NCI-H2107 treated with DMSO at 0.1 percent for 48 hours (cell line): ENCODE measurements around the gene VAT1L.
"Not testable (repeated sequence)": the region's sequence is repeated elsewhere in the genome, so short reads cannot be mapped to it uniquely, and the experiment has no call there.

ENCODE experiments used
- DNase-seq: peaks from one replicate; lab custom pipeline; 2025; ENCODE audit not compliant: unreplicated experiment; lab: John Stamatoyannopoulos, UW

Gene VAT1L

DNA sequence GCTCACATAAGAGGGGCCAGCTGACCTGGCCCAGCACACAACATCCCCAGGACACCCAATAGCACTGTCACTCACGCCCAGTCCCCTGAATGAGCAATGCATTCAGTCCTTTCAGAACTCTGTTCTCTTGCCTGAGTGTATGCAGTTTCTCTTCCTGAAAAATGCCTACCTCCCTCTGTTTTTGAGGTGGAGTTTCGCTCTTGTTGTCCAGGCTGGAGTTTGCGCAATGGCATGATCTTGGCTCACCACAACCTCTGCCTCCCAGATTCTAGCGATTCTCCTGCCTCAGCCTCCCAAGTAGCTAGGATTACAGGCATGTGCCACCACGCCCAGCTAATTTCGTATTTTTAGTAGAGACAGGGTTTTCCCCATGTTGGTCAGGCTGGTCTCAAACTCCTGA, 159.2 kb downstream of the VAT1L start:
- DNase-seq: not testable (repeated sequence)

DNA sequence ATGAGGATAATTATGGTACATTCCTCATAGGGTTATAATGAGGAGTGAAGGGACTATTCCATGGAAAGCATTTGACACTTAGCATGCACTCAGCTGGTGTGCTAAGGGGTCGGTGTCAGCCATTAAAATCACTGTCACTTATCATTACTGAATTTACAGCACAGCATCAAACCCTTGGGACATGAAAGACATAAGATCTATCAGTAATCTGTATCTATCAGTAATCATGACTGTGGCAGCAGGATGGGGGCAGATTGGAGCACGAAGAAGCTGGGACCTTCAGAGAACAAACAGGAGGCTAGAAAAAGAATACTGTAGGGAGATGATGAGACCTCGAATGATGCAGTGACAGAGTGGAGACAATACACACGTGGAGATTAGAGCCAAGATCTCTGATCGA, 160.5 kb downstream of the VAT1L start:
- no peak for DNase-seq

DNA sequence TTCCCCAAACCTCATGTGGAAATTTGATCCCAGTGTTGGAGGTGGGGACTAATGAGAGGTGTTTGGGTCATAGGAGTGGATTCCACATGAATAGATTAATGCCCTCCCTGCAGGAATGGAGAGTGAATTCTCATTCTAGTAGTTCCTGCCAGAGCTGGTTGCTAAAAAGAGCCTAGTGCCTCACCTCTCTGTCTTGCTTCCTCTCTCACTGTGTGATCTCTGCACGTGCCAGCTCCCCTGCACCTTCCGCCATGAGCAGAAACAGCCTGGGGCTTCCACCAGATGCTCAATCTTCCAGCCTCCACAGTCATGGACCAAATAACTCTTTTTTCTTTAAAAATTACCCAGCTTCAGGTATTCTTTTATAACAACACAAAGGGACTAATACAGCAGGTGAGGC, 161.1 kb downstream of the VAT1L start:
- no peak for DNase-seq

DNA sequence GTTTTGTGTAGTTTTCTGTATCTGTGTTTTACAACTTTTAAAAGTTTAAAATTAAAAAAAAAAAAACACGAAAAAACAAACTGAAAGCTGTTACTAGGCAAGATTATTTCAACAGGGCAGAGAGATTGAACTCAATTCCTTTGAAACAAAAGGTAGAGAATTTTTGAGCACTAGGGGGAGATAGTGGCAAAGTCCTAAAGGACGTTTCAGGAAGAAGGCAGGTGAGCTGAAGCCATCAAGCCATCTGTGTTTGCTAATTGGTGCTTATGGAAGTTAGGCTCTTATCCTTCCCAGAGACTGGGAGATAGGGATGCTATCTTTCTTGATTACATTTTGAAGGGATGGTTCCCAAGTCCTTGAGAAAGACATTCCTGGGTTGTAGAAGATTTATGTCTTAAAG, 163.4 kb downstream of the VAT1L start:
- peak; percentile 66 for DNase-seq

DNA sequence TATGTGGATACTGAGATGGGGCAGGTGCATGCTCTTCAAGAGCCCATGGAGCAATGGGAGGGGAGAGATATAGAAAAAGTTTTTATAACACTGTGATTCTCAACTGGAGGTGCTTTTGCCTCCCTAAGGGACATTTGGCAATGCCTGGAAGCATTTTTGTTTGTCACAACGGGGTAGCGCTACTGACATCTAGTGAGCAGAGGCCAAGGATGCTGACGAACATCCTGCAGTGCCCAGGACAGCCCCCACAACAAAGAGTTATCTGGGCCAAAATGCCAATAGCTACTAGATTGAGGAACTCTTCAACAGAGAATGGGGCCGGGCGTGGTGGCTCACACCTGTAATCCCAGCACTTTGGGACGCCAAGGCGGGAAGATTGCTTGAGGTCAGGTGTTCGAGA, 166.8 kb downstream of the VAT1L start:
- DNase-seq: peak; percentile 93

DNA sequence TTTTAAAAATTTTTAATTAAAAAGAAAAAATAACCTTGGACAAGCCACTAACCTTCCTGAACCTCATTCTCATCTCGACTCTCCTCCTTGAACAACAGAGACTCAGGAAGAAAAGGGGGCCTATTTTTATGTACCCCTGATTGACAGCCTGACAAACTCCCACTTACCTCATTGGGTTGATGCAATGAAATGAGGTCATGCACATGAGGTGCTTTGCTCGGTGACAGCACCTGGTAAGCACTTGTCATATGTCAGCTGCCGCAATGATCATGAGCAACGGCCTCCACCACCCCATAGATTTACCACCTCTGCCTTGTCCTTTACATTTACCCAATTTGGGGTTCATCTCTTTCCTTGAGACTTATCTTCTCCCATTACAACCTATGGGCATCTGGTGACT, 167.9 kb downstream of the VAT1L start:
- DNase-seq: no peak

DNA sequence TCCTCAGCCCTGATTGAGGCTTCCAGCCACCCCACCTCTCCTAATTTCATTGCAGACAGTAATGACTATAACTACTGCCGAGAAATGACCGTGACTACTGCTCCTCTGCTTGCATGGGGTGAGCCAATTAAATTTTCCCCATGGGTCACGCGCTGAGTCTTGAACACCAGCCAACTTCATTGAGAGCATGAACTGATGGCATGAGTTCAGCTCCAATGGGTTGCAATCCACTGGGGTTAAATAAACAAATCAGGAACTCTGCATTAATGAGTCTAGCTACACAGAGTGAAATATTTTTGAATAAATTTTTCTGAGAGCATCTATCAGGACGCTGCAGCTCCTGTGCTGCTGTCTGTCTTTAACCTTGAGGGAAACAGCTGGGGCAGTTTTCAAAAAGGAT, 172.4 kb downstream of the VAT1L start:
- no peak for DNase-seq

DNA sequence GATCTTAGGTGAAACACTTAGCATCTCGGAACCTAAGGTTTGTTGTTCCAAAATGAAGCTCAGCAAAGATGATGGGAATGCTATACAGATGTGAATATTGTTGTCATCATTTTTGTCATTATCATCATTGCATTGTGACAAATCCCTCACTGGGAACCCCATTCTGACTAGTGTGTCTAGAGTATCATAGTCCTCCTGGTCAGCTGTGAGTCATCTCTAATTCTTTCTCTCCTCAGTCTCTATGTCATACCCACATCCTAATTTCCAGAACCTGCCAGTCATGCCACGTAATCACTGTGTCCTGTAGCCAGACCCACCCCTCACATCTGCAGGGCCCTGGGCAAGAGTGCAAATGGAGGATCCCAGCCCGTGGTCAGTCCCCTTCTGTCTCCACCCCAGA, 173.4 kb downstream of the VAT1L start:
- no peak for DNase-seq

DNA sequence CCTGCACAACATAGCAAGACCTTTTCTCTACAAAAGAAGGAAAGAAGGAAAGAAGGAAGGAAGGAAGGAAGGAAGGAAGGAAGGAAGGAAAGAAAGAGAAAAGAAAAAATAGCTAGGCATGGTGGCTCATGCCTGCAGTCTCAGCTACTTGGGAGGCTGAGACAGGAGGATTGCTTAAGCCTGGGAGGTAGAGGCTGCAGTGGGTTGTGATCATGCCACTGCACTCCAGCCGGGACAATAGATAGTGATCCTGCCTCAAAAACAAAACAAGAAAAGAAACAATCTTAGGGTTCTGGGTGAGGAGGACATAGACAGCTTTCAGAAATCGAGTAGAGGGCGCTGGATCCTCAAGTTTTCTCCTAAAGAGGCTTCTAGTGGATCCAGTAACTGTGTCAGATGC, 174.3 kb downstream of the VAT1L start:
- DNase-seq: no peak

DNA sequence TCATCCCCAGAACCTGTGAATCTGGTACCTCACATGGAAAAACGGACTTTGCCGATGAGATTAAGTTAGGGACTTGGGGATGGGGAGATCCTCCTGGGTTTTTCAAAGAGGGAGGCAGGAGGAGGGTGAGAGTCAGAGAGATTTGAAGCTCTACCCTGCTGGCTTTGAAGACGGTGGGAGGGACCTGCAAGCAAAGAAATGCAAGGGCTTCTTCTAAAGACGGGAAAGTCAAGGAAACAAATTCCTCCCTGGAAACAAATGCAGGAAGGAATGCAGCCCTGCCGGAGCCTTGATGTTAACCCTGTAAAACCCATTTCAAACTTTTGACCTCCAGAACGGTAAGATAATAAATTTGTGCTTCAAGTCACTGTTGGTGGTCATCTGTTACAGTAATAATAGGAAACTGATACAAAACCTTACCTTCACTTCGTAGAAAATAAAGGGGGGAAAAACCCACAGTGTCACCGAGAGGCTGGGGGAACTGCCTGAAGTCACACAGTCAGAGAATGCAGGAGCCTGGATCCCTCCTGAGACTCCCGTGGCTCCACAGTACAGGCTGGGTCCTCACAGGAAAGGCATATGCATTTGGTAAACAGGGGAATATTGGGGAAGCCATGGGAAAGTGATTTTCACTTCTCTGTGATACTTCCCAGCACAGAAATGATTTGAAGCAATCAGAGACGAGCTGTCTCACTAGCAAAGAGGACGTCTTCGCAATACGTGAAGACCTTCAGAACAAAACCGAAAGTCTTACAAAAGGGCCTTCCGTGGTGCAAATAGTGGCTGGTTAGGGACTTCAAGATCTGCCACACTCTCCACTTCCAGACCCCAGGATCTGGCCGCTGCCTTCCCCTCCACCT, 175.1 kb downstream of the VAT1L start:
- no peak for DNase-seq

DNA sequence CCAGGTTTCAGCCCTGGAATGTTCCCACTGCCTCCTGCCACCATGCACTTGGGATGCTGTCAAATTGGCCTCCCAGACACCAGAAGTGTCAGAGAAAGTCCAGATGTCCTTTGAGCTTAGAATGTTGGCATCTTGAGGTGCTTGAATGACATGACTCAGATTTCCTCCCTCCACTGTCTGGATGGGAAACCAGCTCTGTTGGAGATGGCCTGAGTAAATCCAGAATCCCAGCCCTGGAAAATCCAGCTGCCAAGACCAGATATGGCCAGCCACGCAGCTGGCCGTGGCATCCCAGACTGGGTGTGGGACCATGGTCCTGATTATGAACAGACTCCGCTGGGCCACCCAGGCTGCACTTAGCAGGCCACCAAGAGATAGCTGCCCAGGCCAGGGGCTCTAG, 177.0 kb downstream of the VAT1L start:
- DNase-seq: no peak

DNA sequence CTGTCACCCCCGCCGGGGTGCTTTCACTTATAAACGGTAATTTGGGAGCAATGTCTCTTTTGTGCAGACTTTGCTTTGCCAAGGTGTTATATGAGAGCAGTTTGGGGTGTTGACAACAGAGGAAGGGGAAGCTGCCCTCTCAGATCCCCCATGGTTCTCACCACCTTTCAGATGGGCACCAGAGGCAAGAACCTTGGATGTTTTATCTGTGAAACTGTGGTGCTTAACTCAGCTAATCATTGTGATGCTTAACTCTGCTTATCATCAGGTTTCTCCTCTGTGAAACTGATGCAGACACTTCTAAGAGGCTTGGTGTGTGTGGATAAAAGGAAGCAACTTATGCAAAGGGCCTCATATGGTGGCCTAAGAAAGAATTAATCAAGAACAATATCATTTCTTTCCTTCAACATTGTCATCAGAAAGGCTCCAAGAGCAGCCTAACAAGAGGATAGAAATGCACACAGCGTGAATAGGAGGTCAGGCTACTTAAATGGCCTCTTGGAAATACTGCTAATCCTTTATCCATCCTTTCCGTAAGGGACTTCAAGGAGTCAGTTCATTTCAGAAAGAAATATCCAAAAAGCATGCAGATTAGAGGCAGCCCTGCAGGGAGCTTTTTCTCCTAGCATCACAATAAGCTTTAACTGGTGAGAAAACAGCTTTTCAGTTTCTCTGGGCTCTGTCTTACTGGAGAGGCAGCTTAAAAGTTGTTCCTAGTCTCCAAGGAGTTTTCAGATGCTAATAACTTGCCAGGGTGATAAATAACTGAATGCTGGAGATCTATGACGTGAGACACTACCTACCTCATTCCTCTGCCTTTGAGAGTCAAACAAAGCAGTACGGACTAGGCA, 178.9 kb downstream of the VAT1L start:
- no peak for DNase-seq

DNA sequence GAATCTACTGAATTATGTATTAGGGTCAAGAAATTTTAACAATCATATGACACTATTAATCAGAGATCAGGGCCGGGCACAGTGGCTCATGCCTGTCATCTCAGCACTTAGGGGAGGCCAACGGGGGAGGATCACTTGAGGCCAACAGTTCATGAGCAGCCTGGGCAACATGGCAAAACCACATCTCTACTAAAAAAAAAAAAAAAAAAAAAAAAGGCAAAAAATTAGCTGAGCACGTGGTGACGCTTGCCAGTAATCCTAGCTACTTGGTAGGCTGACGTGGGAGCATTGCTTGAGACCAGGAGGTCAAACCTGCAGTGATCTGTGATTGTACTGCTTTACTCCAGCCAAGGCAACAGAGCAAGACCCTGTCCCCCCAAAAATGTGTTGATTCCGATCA, 181.5 kb downstream of the VAT1L start:
- DNase-seq: no peak

DNA sequence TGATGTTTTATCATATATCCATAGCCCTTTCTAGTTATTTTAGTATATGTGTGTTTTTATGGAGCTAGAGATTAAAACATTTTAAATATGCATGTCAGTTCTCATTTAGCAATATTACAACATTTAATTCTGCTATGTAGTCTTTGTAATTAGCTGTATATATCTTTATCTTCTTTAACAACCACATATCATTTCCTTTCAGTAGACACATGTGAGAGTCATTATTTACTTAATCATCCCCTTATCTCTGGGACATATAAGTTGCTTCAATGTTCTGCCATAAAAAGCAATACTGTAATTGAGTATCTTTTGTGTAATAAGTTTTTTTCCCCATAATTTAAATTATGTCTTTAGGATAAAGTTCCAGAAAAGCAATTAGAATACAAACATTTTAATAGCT, 182.0 kb downstream of the VAT1L start:
- DNase-seq: no peak

DNA sequence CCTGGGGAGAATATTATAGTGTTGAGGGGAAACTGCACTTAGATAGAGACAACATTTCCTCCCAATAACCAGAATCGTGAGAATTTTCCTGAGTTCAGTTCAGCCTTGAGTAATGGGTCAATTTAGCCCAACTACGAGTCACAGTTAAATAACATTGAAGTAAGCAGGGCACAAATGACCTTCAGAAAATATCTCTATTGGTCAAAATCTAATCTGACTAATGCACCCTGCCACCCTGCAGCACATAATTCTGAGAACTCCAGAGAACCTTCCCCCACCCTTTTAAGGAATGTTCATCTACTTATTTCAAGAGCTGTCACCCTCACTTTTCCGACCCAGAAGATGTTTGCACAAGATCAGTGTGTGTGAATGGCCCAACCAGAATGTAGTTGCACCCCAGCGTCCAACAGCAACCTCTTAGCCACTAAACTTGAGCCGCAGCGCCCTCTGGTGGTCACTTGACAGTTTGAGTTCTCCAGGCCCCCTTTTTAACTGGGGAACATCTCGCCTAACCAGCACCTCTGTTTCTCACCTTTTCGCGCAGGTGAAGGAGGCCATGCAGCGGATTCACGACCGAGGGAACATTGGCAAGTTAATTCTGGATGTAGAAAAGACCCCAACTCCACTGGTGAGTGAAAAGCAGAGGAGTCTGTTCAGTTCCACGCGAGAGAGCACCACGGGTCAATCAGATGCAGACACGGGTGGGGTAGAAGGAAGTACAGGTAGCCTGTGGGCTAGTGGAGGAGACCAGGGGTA, 183.1 kb downstream of the VAT1L start:
- peak; percentile 56 for DNase-seq

DNA sequence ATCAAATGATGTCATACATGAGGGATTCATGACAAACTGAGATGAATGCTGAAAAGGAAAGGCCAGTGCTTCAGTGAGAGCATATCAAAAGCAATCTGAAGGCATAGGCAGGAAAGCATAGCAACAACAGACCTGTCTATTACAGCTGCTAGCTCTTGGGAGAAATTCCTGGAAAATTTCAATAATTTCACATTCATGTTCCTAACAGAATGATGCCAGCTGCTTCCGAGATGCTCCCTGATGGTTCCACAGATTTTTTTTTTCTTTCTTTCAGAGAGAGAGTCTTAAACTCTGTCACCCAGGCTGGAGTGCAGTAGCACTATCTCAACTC, 183.7 kb downstream of the VAT1L start:
- DNase-seq: no peak

DNA sequence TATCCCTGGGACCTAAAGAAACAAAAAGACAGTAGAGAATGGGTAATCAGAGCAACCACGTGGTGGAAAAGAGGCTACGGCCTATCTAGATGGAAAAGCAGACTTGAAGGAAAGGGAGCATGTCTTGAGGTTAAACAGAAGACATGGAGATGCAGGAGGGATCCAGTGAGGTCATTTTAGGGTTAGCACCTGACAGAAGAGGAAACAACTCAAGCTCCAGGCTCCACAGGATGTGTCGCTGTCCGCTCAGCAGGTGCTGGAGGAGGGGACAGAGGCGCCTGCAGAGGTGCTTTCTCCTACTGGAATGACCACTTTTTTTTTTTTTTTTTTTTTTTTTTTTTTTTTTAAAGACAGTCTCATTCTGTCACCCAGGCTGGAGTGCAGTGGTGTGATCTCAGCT, 186.5 kb downstream of the VAT1L start:
- no peak for DNase-seq

DNA sequence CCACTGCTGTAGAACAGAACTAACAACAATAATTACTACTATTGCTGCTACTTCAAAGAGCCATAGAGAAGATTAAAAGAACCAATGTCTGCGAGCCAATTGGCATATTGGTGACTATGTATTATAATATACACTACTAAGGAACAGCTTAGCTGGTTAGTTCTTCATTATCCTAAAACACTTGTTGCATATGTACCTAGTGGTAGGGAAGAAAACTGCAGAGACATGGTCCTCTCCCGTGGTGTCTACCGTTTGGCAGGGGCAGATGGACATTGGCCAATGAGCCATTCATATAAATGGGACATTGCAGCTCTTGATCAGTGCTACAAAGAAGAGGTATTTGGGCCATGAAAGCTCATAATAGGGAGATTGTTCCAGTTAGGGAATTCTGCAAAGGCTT, 187.6 kb downstream of the VAT1L start:
- DNase-seq: no peak

DNA sequence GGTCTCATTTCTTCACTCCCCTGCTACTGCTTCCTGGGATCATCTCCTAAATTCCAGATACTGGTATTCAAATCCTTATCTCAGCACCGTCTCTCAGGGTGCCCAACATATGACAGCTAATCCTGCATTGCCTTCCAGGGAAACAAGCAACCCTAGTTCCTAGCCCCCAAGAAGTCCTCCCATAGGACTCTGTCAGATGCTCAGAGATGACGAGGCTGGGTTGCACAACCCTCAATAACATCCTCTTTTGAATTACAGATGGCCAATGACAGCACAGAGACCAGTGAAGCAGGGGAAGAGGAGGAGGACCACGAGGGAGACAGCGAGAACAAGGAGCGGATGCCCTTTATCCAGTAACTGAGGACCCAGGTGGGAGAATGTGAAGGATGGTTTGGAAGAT, 189.0 kb downstream of the VAT1L start:
- no peak for DNase-seq

DNA sequence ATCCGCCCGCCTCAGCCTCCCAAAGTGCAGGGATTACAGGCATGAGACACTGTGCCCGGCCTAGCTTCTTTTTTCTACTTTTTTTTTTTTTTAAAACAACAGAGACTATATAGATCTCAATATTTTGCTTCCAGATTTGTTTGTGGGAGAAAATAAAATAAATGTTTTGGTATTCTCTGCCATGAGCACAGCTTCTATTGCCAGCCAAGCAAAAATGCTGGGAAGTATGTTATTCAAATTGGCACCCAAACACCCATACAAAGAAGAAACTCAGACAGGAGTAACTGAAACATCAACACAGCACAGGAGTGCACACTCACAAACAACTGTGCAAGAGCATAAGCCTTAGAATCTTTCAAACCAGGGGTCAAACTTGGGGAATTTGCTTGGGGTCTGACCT, 196.7 kb downstream of the VAT1L start:
- no peak for DNase-seq

DNA sequence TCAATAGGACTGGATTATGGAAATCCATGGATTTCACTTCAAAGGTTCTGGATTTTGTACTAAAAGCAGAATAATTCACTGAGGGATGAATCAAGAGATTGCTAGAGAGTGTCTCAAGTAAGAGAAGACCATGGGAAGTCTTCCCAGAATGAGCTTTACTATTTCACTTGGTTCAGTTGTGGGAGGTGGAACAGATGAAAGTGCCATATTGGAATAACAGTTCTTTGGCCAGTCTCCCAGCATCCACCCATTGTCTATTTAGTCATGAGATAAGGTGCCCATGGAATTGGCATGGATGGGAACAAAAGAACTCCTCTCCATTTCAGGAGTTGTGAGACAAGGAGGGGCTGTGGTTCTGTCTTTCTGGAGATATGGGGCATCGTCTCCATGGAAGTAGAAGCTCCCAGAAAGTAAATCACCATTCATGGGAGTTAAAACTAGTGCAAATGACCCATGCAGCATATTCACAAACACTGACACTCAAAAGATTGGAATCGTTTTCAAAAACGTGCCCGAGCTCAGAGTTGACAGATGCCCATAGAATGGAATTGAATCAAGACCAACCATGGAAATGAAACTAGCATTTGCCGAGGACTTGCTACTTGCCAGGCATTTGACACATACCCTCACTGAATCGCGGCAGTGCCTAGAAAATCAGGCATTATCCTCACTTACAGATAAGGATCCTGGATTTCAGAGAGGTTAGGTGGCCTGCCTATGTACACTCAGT, 197.8 kb downstream of the VAT1L start:
- DNase-seq: no peak
